ENCODE measurements around the gene SIDT2.

The SIDT2 gene

DNA sequence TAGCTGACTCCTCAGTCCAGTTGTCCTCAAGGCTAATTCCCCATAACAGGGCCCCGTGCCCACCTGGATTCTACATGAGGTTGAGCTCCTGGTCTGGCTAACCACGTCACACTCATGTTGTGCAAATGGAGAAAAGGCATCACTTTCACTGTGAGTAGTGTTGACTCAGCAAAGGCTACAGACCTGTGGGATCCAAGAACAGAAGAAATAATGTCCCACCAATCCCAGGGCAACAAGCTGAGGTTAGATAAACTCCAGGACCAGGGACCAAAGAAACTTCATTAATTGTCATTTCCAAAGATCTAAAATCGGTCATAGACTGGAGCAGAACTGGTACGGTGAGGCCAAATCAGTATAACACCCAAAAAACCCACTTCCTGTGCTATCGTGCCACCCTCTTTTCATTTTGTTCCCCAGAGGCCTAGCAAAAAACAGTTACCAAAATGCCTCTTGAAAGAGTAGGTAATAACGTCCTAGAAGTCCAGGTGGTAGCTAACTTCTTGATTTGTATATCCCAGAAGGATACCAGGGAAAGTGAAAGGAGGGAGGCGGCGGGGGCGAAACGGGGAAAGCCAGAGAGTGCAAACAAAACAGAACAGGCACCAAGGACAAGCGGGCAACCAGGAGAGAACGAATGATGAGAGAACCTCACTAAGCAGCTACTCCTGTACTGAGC lies 51.9 kb downstream of the SIDT2 start:
- TF ChIP-seq, protein P1, sequence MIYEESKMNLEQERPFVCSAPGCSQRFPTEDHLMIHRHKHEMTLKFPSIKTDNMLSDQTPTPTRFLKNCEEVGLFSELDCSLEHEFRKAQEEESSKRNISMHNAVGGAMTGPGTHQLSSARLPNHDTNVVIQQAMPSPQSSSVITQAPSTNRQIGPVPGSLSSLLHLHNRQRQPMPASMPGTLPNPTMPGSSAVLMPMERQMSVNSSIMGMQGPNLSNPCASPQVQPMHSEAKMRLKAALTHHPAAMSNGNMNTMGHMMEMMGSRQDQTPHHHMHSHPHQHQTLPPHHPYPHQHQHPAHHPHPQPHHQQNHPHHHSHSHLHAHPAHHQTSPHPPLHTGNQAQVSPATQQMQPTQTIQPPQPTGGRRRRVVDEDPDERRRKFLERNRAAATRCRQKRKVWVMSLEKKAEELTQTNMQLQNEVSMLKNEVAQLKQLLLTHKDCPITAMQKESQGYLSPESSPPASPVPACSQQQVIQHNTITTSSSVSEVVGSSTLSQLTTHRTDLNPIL (CRISPR knock-in tag; IDR thresholded peaks at IDR 0.05; ENCODE audit: low read depth): no peak
- TF ChIP-seq ZNF565 (CRISPR knock-in tag; conservative IDR thresholded peaks at IDR 0.05; ENCODE audit: low read depth) (no peak), ESRRG (CRISPR knock-in tag; IDR thresholded peaks at IDR 0.05) (no peak), GLIS3 (CRISPR knock-in tag; IDR thresholded peaks at IDR 0.05) (no peak), ZC3H10 (CRISPR knock-in tag; IDR thresholded peaks at IDR 0.05) (no peak)
- TF ChIP-seq, protein P2, sequence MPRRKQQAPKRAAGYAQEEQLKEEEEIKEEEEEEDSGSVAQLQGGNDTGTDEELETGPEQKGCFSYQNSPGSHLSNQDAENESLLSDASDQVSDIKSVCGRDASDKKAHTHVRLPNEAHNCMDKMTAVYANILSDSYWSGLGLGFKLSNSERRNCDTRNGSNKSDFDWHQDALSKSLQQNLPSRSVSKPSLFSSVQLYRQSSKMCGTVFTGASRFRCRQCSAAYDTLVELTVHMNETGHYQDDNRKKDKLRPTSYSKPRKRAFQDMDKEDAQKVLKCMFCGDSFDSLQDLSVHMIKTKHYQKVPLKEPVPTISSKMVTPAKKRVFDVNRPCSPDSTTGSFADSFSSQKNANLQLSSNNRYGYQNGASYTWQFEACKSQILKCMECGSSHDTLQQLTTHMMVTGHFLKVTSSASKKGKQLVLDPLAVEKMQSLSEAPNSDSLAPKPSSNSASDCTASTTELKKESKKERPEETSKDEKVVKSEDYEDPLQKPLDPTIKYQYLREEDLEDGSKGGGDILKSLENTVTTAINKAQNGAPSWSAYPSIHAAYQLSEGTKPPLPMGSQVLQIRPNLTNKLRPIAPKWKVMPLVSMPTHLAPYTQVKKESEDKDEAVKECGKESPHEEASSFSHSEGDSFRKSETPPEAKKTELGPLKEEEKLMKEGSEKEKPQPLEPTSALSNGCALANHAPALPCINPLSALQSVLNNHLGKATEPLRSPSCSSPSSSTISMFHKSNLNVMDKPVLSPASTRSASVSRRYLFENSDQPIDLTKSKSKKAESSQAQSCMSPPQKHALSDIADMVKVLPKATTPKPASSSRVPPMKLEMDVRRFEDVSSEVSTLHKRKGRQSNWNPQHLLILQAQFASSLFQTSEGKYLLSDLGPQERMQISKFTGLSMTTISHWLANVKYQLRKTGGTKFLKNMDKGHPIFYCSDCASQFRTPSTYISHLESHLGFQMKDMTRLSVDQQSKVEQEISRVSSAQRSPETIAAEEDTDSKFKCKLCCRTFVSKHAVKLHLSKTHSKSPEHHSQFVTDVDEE (CRISPR knock-in tag; IDR thresholded peaks at IDR 0.05): no peak
- no peak for ATAC-seq

DNA sequence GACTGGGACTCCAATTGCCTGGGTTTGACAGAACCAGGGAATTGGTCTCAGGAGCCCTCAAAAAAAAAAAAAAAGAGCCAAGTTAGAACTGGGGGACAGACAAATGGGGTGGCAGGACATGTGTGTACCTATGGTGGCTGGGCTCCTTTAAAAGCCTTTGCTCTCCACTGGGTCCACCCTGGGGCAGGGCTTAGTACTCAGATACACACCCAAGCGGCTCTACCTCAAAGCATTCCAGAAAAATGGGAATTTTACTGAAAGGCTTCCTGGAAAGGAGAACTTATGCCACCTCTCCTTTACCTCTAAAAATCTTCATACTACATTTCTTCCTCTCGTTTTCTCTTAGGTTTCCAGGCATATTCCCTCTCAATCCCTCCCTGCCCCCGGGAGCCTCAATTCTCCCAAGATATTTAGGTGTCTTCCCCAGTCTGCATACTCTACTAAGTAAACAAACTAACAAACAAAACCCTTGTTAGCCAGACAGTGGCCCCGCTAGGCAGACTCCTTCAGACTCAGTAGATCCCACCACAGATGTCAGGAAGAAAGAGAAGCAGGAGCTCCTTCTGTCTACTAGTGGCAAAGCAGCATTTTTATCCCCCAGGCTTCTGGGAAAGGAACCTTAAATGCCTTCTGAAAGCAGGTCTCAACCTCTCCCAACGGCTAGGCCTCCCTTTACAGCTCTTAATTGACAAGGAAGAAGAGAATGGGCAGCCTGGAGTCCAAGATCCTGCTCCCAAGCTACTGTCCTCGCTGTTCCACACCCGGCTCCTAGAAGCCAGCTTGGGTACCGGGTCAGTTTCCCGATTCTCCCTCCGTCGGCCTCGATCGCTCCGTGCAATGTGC lies 52.7 kb downstream of the SIDT2 start:
- ATAC-seq: peak; percentile 3; the same call in 2 of the 3 replicates

DNA sequence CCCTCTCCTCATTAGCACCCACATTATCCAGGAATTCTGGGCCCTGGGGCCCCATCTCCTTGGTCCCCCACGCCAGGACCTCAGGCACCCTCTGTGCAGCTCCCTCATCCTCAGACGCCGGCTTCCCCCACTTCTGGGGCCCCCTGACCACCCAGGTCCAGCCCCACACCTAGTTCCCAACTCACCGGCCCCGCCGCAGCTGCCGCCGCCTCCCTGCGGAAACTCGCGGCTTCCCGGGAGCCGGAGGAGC lies 53.2 kb downstream of the SIDT2 start, which contains the start of gene PCSK7:
Gene PCSK7 (minus strand): TSS at position 232 of the 250 bp plus-strand sequence. CDS start 2,229 bp downstream, outside the sequence.
- no peak for ATAC-seq
- TF ChIP-seq OSR1 (CRISPR knock-in tag; IDR thresholded peaks at IDR 0.05) (no peak), TCF4 (CRISPR knock-in tag; IDR thresholded peaks at IDR 0.05; ENCODE audit: borderline replicate concordance) (no peak), BACH2 (CRISPR knock-in tag; IDR thresholded peaks at IDR 0.05; ENCODE audit: borderline replicate concordance) (no peak), TOX (CRISPR knock-in tag; IDR thresholded peaks at IDR 0.05; ENCODE audit: borderline replicate concordance) (no peak), ZC3H10 (CRISPR knock-in tag; IDR thresholded peaks at IDR 0.05) (no peak), PPARA (CRISPR knock-in tag; IDR thresholded peaks at IDR 0.05; ENCODE audit: borderline replicate concordance) (no peak), ZNF8 (CRISPR knock-in tag; IDR thresholded peaks at IDR 0.05) (no peak), SNAI2 (CRISPR knock-in tag; IDR thresholded peaks at IDR 0.05) (no peak), ESRRG (CRISPR knock-in tag; IDR thresholded peaks at IDR 0.05) (no peak)
- TF ChIP-seq, protein P3, sequence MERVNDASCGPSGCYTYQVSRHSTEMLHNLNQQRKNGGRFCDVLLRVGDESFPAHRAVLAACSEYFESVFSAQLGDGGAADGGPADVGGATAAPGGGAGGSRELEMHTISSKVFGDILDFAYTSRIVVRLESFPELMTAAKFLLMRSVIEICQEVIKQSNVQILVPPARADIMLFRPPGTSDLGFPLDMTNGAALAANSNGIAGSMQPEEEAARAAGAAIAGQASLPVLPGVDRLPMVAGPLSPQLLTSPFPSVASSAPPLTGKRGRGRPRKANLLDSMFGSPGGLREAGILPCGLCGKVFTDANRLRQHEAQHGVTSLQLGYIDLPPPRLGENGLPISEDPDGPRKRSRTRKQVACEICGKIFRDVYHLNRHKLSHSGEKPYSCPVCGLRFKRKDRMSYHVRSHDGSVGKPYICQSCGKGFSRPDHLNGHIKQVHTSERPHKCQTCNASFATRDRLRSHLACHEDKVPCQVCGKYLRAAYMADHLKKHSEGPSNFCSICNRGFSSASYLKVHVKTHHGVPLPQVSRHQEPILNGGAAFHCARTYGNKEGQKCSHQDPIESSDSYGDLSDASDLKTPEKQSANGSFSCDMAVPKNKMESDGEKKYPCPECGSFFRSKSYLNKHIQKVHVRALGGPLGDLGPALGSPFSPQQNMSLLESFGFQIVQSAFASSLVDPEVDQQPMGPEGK (CRISPR knock-in tag; IDR thresholded peaks at IDR 0.05; ENCODE audit: borderline replicate concordance): no peak

More for the DNA sequence above, 52.7 kb downstream of the SIDT2 start:
- no peak for TF ChIP-seq ISL1 (CRISPR knock-in tag; IDR thresholded peaks at IDR 0.05)
- TF ChIP-seq, protein P2 (CRISPR knock-in tag; IDR thresholded peaks at IDR 0.05): no peak
- TF ChIP-seq, protein P1 (CRISPR knock-in tag; IDR thresholded peaks at IDR 0.05; ENCODE audit: low read depth): no peak
- no peak for TF ChIP-seq ZC3H10 (CRISPR knock-in tag; IDR thresholded peaks at IDR 0.05)
- no peak for TF ChIP-seq OSR1 (CRISPR knock-in tag; IDR thresholded peaks at IDR 0.05)
- TF ChIP-seq ZNF8 (CRISPR knock-in tag; IDR thresholded peaks at IDR 0.05): no peak
- no peak for TF ChIP-seq RARB (CRISPR knock-in tag; IDR thresholded peaks at IDR 0.05)
- TF ChIP-seq, protein P3 (CRISPR knock-in tag; IDR thresholded peaks at IDR 0.05; ENCODE audit: borderline replicate concordance): no peak
- TF ChIP-seq PPARA (CRISPR knock-in tag; IDR thresholded peaks at IDR 0.05; ENCODE audit: borderline replicate concordance): no peak
- TF ChIP-seq ZNF70 (CRISPR knock-in tag; IDR thresholded peaks at IDR 0.05): no peak
- TF ChIP-seq TOX (CRISPR knock-in tag; IDR thresholded peaks at IDR 0.05; ENCODE audit: borderline replicate concordance): no peak
- TF ChIP-seq SNAI2 (CRISPR knock-in tag; IDR thresholded peaks at IDR 0.05): no peak

All from SK-N-SH treated with all-trans-retinoic acid at 6 μM for 48 hours (cell line).